GM12873 (cell line): Measurements from ENCODE around the gene BTRC.

ENCODE experiments used
- CTCF ChIP-seq: IDR thresholded peaks from 2 replicates; pipeline ENCODE4 v1.5.1; 2012; ENCODE audit warnings: low read depth, mild to moderate bottlenecking, moderate library complexity, low read length, control low read depth; ENCODE audit not compliant: insufficient read depth; ENCODE audit errors: missing control alignments

BTRC gene

GRCh38 chr10:101452593-101452992, 98.6 kb downstream of the BTRC start:
- TF ChIP-seq CTCF: no peak

GRCh38 chr10:101453318-101453717, 99.4 kb downstream of the BTRC start:
- TF ChIP-seq CTCF: no peak

- no peak for TF ChIP-seq CTCF
Measured at GRCh38 chr10:101453791-101454718, 100.1 kb downstream of the BTRC start.

GRCh38 chr10:101458869-101459268, 104.9 kb downstream of the BTRC start:
- no peak for TF ChIP-seq CTCF

GRCh38 chr10:101464082-101464481, 110.1 kb downstream of the BTRC start:
- TF ChIP-seq CTCF: no peak

- no peak for TF ChIP-seq CTCF
Measured at GRCh38 chr10:101464599-101464998, 110.6 kb downstream of the BTRC start.

- no peak for TF ChIP-seq CTCF
Measured at GRCh38 chr10:101466016-101466912, 112.3 kb downstream of the BTRC start.
